Measurements from ENCODE around the gene OR6C3. TPM values are rescaled to one million over a fixed set of nuclear protein-coding genes. Genes with fewer than 3 reads are reported as not detected.

Gene OR6C3
- total RNA-seq (not detected), polyA plus RNA-seq (not detected)
- long read RNA-seq, donor 1 = 0 reads
- long read RNA-seq, donor 2 = 0 reads
- long read RNA-seq, donor 3 = 0 reads

DNA sequence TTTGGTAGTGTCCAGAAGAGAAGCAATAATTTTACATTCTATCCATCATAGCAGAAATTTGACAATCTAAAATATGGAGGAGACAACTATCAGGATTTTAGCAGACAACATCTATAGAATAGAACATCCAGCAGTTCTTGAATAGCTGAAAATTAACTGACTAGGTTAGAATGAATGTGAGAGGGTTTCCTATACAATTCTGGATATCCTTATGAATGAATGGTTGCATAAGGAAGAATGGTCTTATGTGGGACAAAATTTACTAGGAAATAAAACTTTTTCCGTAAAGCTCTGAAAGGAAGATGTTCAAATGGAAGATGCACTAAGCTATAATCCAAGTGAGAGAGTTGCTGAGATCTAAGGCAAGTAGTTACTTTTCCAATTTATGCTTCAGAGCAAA lies at the start of gene OR6C3:
TSS of gene OR6C3 (plus strand) at position 301 of the 400 bp plus-strand sequence. CDS start 955 bp downstream, outside the sequence.
- H3K27ac ChIP-seq = no peak within 1 kb of the TSS
- 94 to 100% methylated on average over 1 of the region's 1 CpG for WGBS, 2 donors
- DNase-seq = no peak

DNA sequence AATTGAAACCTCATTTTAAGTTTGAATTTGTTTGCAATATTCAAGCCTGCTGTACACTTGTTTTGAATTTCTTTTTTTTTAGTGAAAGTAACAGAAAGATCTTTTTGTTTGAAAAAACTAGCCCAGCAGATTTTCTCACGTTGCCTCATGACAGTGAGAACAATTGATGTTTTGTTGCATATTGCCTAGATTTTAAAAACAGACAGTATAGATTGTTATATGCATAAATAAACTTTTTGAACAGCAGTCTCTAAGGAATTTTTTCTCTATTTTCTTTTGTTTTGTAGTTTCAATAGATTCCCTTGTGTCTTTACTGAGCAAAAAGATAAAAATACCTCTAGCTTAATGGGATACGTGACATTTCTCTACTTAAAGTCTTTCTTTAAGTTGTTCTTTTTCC lies 49.6 kb upstream of the OR6C3 start:
- 55 to 57% methylated on average over 2 of the region's 2 CpGs for WGBS, 2 donors
- DNase-seq = no peak
- Histone ChIP-seq H3K9me3 (peaks cover 0 to 16% (median 0%) of the 10 kb centered on the region in 11 donors), H3K27me3 (no peaks in the 10 kb centered on the region), H3K4me3 (no peak overlapping the region), H3K27ac (no peak overlapping the region), H3K36me3 (no peaks in the 10 kb centered on the region), H3K4me1 (no peaks in the 10 kb centered on the region)
- ATAC-seq = no peak
- intact Hi-C loops (cut with DNase I) = no loop called here
- TF ChIP-seq, protein P1, sequence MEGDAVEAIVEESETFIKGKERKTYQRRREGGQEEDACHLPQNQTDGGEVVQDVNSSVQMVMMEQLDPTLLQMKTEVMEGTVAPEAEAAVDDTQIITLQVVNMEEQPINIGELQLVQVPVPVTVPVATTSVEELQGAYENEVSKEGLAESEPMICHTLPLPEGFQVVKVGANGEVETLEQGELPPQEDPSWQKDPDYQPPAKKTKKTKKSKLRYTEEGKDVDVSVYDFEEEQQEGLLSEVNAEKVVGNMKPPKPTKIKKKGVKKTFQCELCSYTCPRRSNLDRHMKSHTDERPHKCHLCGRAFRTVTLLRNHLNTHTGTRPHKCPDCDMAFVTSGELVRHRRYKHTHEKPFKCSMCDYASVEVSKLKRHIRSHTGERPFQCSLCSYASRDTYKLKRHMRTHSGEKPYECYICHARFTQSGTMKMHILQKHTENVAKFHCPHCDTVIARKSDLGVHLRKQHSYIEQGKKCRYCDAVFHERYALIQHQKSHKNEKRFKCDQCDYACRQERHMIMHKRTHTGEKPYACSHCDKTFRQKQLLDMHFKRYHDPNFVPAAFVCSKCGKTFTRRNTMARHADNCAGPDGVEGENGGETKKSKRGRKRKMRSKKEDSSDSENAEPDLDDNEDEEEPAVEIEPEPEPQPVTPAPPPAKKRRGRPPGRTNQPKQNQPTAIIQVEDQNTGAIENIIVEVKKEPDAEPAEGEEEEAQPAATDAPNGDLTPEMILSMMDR (IDR thresholded peaks at IDR 0.05) = no peak

More for the DNA sequence above, at the start of gene OR6C3:
- intact Hi-C loops (cut with DNase I) = no loop called here
- no peak within 1 kb of the TSS for H3K4me3 ChIP-seq
- no peak for ATAC-seq
- TF ChIP-seq, protein P1 (IDR thresholded peaks at IDR 0.05) = no peak
- H3K9me3 ChIP-seq = no peaks in the 10 kb centered on the region
- H3K27me3 ChIP-seq = no peaks in the 10 kb centered on the region
- no peaks in the 10 kb centered on the region for H3K4me1 ChIP-seq
- no peaks in the 10 kb centered on the region for H3K36me3 ChIP-seq

DNA sequence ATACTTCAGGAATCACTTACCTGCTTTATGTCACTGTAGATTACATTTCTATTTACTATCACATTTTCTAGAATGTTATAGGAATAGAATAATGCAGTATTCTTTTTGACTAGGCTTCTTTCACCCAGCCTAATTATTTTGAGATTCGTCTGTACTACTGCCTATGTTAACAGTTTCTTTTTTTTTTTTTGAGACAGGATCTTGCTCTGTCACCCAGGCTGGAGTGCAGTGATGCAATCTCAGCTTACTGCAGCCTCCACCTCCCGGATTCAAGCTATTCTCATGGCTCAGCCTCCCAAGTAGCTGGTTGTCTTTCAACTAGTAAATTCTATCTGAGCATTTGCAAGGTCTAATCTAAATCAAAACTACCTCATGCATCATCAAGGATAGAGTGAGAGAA lies 40.5 kb upstream of the OR6C3 start:
- 37 to 40% methylated on average over 2 of the region's 2 CpGs for WGBS, 2 donors
- no peaks in the 10 kb centered on the region for H3K36me3 ChIP-seq
- intact Hi-C loops (cut with DNase I) = no loop called here
- TF ChIP-seq, protein P1 (IDR thresholded peaks at IDR 0.05) = no peak
- H3K27ac ChIP-seq = no peak overlapping the region
- no peak for DNase-seq
- no peak for ATAC-seq
- no peaks in the 10 kb centered on the region for H3K27me3 ChIP-seq
- no peak overlapping the region for H3K4me3 ChIP-seq
- H3K4me1 ChIP-seq = no peaks in the 10 kb centered on the region
- no peaks in the 10 kb centered on the region for H3K9me3 ChIP-seq

DNA sequence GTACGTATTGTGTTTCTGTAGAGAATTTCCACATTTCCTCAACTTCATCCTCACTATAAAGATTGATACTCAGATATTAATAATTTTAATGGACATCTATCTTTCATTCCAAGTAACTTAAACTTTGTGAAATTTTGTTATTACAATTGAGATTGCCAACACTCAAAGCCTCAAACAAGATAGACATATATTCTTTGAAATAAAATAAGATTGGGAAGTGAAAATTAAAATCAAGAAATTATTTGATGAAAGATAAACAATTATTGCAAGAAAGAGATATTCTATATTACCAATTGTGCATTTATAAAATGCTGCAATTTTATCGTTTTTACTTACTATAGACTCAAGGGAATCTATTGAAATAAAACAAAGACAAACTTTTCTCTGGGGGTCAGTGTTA lies 34.1 kb upstream of the OR6C3 start, which contains the start of gene OR6C6:
TSS of gene OR6C6 (minus strand) at position 101 of the 400 bp plus-strand sequence. CDS start 1,337 bp downstream, outside the sequence.
- H3K4me1 ChIP-seq = no peaks in the 10 kb centered on the region
- 72 to 81% methylated on average over 2 of the region's 2 CpGs for WGBS, 2 donors
- H3K27ac ChIP-seq = no peak within 1 kb of the TSS
- H3K4me3 ChIP-seq = no peak within 1 kb of the TSS
- DNase-seq (no peak), ATAC-seq (no peak)
- no peaks in the 10 kb centered on the region for H3K27me3 ChIP-seq
- peaks cover 0 to 5% (median 0%) of the 10 kb centered on the region in 11 donors for H3K9me3 ChIP-seq
- intact Hi-C loops (cut with DNase I) = no loop called here
- H3K36me3 ChIP-seq = no peaks in the 10 kb centered on the region
- TF ChIP-seq, protein P1 (IDR thresholded peaks at IDR 0.05) = no peak
